LNCAP (cell line): ENCODE data around the gene CIAO3.

Experiments used
- CTCF ChIP-seq: fragments of 450-650 bp; IDR thresholded peaks from 2 replicates; pipeline ENCODE4 v1.5.1; 2017; ENCODE audit warnings: mild to moderate bottlenecking

Gene CIAO3

GRCh38 chr16:710500-711075 is 30.2 kb downstream of the CIAO3 start:
- no peak for TF ChIP-seq CTCF

- no peak for TF ChIP-seq CTCF
These were observed 31.0 kb downstream of the CIAO3 start for GRCh38 chr16:709566-710499.

- no peak for TF ChIP-seq CTCF
These were observed 31.8 kb downstream of the CIAO3 start for GRCh38 chr16:708959-709358.

- no peak for TF ChIP-seq CTCF
These were observed 32.8 kb downstream of the CIAO3 start for GRCh38 chr16:708019-708418.

GRCh38 chr16:707062-707538 is 33.7 kb downstream of the CIAO3 start:
- no peak for TF ChIP-seq CTCF

GRCh38 chr16:706189-707061 is 34.4 kb downstream of the CIAO3 start:
- no peak for TF ChIP-seq CTCF

GRCh38 chr16:705431-706188 is 35.2 kb downstream of the CIAO3 start, which contains the start of gene FBXL16:
Gene FBXL16 (minus strand): TSS chr16:705801. CDS start chr16:697405, 8,396 bp downstream.
- no peak for TF ChIP-seq CTCF
